Measurements from ENCODE around the gene NUP153.

GRCh38 chr6:17707371-17707651 is 586 bp upstream of the NUP153 start:
- TF ChIP-seq REST (IDR thresholded peaks at IDR 0.05; ENCODE audit: insufficient read depth in 1 of 2, low read depth in 2 of 2, low read length in 2 of 2) = no peak
- no peak for TF ChIP-seq SIN3A (IDR thresholded peaks at IDR 0.05; ENCODE audit: borderline replicate concordance, insufficient read depth, low read length)
- no peak for TF ChIP-seq FOXP2 (optimal IDR thresholded peaks at IDR 0.05; ENCODE audit: borderline replicate concordance, extremely low read depth, extremely low read length, insufficient read depth)
- TF ChIP-seq POLR2AphosphoS5 (IDR thresholded peaks at IDR 0.05; ENCODE audit: low read depth, low read length) = no peak
- TF ChIP-seq TAF1 (IDR thresholded peaks at IDR 0.05; ENCODE audit: borderline replicate concordance, insufficient read depth, low read length) = no peak

Measured in PFSK-1 (cell line).